Measurements from ENCODE around the gene ZNF609.

The ZNF609 gene

DNA sequence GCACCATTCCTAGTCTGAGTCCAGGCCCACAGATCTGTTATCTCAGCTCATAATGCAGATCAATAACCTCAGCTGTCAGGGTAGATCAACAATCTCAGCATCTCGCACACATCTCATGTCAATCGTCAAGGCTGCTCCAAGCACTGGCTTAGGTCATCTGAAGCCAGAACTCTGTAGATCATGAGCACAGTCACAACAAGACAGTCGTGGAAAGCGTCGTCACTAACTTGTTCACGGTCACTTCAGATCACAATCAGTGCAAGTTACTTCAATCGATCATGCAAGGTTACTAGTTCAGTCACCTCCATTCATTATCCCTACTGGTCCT, 243.2 kb downstream of the ZNF609 start:
- no peak for TF ChIP-seq EZH2phosphoT487 (IDR thresholded peaks at IDR 0.05; ENCODE audit: low read depth)
- TF ChIP-seq, protein P1, sequence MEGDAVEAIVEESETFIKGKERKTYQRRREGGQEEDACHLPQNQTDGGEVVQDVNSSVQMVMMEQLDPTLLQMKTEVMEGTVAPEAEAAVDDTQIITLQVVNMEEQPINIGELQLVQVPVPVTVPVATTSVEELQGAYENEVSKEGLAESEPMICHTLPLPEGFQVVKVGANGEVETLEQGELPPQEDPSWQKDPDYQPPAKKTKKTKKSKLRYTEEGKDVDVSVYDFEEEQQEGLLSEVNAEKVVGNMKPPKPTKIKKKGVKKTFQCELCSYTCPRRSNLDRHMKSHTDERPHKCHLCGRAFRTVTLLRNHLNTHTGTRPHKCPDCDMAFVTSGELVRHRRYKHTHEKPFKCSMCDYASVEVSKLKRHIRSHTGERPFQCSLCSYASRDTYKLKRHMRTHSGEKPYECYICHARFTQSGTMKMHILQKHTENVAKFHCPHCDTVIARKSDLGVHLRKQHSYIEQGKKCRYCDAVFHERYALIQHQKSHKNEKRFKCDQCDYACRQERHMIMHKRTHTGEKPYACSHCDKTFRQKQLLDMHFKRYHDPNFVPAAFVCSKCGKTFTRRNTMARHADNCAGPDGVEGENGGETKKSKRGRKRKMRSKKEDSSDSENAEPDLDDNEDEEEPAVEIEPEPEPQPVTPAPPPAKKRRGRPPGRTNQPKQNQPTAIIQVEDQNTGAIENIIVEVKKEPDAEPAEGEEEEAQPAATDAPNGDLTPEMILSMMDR (IDR thresholded peaks at IDR 0.05; ENCODE audit: low read depth, low read length): no peak
- Histone ChIP-seq H3K27me3 (ENCODE audit: low read depth, low read length) (no peaks in the 10 kb centered on the region), H3K4me1 (ENCODE audit: low read length) (peaks cover 17% of the 10 kb centered on the region), H4K20me1 (ENCODE audit: insufficient read depth, low read length) (peaks cover 33% of the 10 kb centered on the region), H3K79me2 (ENCODE audit: low read length) (peaks cover 44% of the 10 kb centered on the region), H3K4me2 (ENCODE audit: low read length) (peak overlapping the region; percentile 96), H3K9me3 (ENCODE audit: insufficient read depth, low read length) (no peaks in the 10 kb centered on the region), H3K27ac (ENCODE audit: low read length) (peak overlapping the region; percentile 19; the same call in 1 of the 2 replicates), H3K36me3 (replicated peaks; ENCODE audit: low read depth, low read length) (peaks cover 14% of the 10 kb centered on the region), H3K4me3 (ENCODE audit: low read length) (peak overlapping the region; percentile 98), H2AFZ (ENCODE audit: low read depth, low read length) (peak overlapping the region; percentile 95), H3K9ac (ENCODE audit: low read length) (peak overlapping the region; percentile 82)

DNA sequence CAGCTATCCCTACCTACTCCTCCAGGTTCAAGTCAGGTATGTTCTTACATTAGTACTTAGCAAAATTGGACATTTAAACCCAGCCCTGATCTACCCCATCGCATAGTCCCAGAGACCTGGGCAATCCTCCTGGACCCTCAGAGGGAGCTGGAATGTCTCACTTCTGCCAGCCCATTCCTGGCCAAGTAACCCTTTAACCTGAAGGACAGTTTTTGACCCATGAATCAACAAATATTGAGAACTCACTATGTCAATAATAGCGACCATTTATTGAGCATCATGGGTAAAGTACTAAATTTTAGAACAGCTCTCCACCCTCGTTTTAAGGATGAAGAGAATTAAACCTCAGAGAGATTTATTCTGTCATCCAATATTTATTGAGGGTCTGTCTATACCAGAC, 244.6 kb downstream of the ZNF609 start:
- peaks cover 17% of the 10 kb centered on the region for H3K4me1 ChIP-seq (ENCODE audit: low read length)
- no peak overlapping the region for H3K27ac ChIP-seq (ENCODE audit: low read length)

DNA sequence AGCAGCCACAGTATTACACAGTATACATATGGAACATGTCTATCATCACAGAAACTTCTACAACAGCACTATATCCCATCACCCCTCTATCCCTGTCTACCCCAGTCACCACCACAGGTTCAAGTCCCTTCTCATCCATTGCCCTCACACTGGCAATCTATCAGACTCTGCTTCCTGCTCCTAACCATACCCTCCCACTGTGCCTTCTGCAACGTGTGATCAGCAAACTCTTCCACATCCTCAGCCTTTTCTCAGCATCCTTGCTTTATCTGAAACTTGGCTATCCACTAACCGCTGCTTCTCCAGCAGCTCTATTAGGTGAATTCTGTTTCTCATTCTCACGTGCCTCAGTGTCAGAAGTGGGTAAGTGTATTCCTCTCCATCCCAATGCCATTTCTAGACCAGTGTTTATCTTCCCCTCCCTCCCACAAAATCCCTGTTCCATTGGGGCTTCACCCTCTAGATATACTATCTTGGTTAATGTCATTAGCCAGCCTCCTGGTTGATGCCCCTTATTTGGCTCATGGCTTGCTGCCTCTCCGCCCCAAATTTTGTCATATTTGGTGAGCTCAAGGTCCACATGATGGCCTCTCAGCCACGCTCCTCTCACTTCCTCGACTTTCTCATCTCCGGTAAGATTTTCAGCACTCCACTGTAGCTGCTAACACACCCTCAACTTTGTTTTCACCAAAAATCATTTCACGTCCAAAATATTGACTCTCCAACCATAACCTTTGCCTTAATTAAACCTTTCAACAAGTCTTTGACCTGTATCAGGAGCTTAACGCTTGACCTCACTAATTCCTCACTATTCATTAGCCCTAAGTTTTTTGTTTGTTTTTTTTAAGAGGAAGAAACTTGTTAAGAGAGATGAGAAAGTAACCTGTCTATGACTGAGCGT, 245.9 kb downstream of the ZNF609 start:
- Histone ChIP-seq H3K27me3 (ENCODE audit: low read depth, low read length) (no peaks in the 10 kb centered on the region), H4K20me1 (ENCODE audit: insufficient read depth, low read length) (peaks cover 12% of the 10 kb centered on the region; the same call in 1 of the 2 replicates), H3K9me3 (ENCODE audit: insufficient read depth, low read length) (no peaks in the 10 kb centered on the region), H3K4me2 (ENCODE audit: low read length) (no peak overlapping the region), H3K36me3 (replicated peaks; ENCODE audit: low read depth, low read length) (no peaks in the 10 kb centered on the region), H2AFZ (ENCODE audit: low read depth, low read length) (peak overlapping the region; percentile 23; the same call in 1 of the 2 replicates), H3K4me1 (ENCODE audit: low read length) (peaks cover 15% of the 10 kb centered on the region), H3K79me2 (ENCODE audit: low read length) (peaks cover 17% of the 10 kb centered on the region), H3K4me3 (ENCODE audit: low read length) (no peak overlapping the region), H3K27ac (ENCODE audit: low read length) (no peak overlapping the region), H3K9ac (ENCODE audit: low read length) (no peak overlapping the region)
- TF ChIP-seq EZH2phosphoT487 (IDR thresholded peaks at IDR 0.05; ENCODE audit: low read depth): no peak
- TF ChIP-seq, protein P1 (IDR thresholded peaks at IDR 0.05; ENCODE audit: low read depth, low read length): no peak

More for the DNA sequence above, 244.6 kb downstream of the ZNF609 start:
- Histone ChIP-seq H2AFZ (ENCODE audit: low read depth, low read length) (no peak overlapping the region), H3K4me2 (ENCODE audit: low read length) (no peak overlapping the region), H3K79me2 (ENCODE audit: low read length) (peaks cover 29% of the 10 kb centered on the region), H4K20me1 (ENCODE audit: insufficient read depth, low read length) (peaks cover 20% of the 10 kb centered on the region), H3K9ac (ENCODE audit: low read length) (no peak overlapping the region), H3K9me3 (ENCODE audit: insufficient read depth, low read length) (no peaks in the 10 kb centered on the region), H3K36me3 (replicated peaks; ENCODE audit: low read depth, low read length) (peaks cover 7% of the 10 kb centered on the region), H3K4me3 (ENCODE audit: low read length) (no peak overlapping the region), H3K27me3 (ENCODE audit: low read depth, low read length) (no peaks in the 10 kb centered on the region)
- no peak for TF ChIP-seq EZH2phosphoT487 (IDR thresholded peaks at IDR 0.05; ENCODE audit: low read depth)
- TF ChIP-seq, protein P1 (IDR thresholded peaks at IDR 0.05; ENCODE audit: low read depth, low read length): no peak

DNA sequence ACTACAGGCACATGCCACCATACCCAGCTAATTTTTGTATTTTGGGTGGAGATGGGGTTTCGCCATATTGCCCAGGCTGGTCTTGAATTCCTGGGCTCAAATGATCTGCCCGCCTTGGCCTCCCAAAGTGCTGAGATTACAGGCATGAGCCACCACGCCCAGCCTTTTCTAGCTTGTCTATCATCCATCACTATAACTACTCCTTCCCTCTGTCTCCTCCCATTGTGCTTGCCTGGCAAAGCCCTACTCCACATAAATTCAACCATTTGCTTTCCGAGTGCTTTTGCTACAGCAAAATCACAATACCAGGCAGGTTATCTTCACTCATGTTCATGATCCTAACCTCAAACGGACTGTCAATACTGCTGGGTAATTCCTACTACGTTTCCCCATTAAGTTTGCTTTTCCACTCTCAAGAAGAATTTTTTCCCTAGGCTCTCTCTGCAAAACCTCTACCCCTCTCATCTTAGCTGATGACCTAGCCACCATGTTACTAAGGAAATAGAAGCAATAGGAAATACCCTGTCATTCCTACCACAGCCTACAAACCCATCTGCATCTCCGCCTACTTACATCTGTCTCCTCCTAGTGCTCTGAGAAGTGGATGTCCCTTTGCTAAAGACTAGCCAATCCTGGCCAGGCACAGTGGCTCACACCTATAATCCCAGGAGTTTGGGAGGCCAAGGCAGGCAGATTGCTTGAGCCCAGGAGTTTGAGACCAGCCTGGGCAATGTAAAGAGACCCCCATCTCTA, 250.5 kb downstream of the ZNF609 start:
- Histone ChIP-seq H3K4me2 (ENCODE audit: low read length) (no peak overlapping the region), H3K9ac (ENCODE audit: low read length) (no peak overlapping the region), H2AFZ (ENCODE audit: low read depth, low read length) (no peak overlapping the region), H3K79me2 (ENCODE audit: low read length) (no peaks in the 10 kb centered on the region), H3K9me3 (ENCODE audit: insufficient read depth, low read length) (no peaks in the 10 kb centered on the region), H3K27ac (ENCODE audit: low read length) (no peak overlapping the region), H3K36me3 (replicated peaks; ENCODE audit: low read depth, low read length) (no peaks in the 10 kb centered on the region), H3K4me3 (ENCODE audit: low read length) (no peak overlapping the region), H3K27me3 (ENCODE audit: low read depth, low read length) (no peaks in the 10 kb centered on the region), H4K20me1 (ENCODE audit: insufficient read depth, low read length) (no peaks in the 10 kb centered on the region), H3K4me1 (ENCODE audit: low read length) (no peaks in the 10 kb centered on the region; the same call in 1 of the 2 replicates)
- no peak for TF ChIP-seq EZH2phosphoT487 (IDR thresholded peaks at IDR 0.05; ENCODE audit: low read depth)
- TF ChIP-seq, protein P1 (IDR thresholded peaks at IDR 0.05; ENCODE audit: low read depth, low read length): no peak
